Measurements from ENCODE around the gene FUT8.

Gene FUT8

DNA sequence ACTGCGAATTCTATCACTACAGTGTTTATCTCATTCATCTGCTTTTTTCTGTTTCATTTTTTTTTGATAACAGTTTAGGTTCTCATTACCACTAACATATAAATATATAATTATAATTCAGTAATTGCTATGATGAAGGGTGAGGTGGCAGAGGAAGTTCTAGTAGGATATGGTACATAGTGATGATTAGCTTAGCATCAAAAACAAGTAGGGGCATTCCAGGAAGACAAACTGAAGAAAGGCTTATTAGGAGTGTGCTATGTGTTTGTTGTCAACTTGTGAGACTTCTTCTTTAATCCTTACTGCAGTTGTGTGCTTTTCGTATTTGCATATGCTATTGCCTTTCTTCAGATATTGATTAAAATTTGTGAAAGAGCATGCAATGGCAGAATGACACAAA is 20.6 kb downstream of the FUT8 start:
- TF ChIP-seq, protein P1, sequence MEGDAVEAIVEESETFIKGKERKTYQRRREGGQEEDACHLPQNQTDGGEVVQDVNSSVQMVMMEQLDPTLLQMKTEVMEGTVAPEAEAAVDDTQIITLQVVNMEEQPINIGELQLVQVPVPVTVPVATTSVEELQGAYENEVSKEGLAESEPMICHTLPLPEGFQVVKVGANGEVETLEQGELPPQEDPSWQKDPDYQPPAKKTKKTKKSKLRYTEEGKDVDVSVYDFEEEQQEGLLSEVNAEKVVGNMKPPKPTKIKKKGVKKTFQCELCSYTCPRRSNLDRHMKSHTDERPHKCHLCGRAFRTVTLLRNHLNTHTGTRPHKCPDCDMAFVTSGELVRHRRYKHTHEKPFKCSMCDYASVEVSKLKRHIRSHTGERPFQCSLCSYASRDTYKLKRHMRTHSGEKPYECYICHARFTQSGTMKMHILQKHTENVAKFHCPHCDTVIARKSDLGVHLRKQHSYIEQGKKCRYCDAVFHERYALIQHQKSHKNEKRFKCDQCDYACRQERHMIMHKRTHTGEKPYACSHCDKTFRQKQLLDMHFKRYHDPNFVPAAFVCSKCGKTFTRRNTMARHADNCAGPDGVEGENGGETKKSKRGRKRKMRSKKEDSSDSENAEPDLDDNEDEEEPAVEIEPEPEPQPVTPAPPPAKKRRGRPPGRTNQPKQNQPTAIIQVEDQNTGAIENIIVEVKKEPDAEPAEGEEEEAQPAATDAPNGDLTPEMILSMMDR (IDR thresholded peaks at IDR 0.05; ENCODE audit: low read depth, low read length), result no peak
- DNase-seq (ENCODE audit: extremely low read depth, low read depth), result no peak

DNA sequence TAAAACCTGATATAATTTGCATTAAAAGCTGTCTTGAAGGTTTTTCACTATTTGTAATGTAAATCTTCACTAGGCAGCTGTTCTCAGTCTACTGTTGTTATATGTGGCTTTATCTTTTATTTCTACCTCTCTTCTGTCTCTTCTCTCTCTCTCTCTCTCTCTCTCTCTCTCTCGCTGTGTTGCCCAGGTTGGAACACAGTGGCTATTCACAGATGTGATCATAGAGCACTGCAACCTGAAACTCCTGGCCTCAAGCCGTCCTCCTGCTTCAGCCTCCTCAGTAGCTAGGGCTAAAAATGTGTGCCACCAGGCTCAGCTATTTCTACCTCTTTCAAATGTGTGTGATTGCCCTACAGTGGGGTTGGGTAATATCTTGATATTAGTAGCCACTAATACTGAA is 21.1 kb downstream of the FUT8 start:
- DNase-seq (ENCODE audit: extremely low read depth, low read depth), result no peak
- TF ChIP-seq, protein P1 (IDR thresholded peaks at IDR 0.05; ENCODE audit: low read depth, low read length), result no peak

DNA sequence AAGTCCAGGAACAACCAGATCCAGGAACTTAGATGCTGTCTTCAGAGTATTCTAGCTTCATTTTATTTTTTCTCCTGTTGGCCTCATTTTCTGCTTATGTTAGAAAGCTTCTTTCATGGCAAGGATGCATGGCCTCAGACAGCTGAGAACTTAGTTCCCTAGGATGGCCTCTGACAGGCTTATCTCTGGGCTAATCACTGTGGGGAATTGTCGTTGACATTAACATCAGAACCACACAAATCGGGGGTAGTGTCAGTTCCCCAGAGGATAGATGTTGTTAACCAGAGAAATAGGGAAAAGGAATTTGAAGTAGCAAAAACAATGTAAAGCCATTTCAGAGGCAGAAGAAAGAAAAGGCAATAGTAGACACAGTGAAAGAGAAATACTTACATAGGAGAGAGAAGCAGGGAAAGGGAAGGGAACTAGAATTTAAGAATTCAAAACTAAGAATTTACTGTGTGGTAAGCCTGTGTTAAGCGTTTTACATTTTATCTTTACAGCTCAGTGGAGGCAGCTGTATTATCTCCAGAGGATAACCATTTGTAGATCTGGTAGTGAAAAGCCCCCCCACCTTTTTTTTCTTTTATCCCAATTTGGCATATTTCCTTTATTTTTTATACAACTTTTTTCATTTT is 21.8 kb downstream of the FUT8 start:
- DNase-seq (ENCODE audit: extremely low read depth, low read depth), result no peak
- TF ChIP-seq, protein P1 (IDR thresholded peaks at IDR 0.05; ENCODE audit: low read depth, low read length), result no peak

DNA sequence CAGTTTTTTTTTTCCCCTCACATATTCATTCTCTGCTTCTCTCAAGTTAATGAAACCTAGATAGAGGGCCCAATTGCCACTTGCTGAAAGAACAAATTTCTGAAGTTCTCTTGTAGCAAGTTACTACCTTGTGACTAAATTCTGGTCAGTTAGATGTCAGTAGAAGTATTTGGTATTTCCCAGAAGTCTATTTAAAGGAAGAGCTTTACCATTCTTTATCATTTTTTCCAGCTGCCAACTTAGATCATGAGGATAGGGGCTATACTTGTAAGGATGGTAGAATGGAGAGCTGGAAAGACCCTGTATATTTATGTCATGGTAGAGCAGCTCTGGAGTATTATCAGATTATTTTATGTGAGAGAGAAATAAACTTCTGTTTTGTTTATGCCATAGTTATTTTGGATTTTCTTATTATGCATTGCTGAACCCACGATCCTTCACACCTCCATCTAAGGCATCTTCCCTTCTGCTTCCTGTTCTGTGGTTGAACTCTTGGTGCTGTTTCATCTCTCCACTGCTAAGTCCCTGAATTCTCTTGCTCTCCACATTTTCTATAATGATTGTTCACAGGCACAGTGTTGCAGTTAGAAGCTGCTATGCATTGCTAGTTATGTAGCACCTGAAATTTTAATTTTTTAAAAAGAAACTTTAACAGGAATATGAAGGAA is 25.9 kb downstream of the FUT8 start:
- no peak for DNase-seq (ENCODE audit: extremely low read depth, low read depth)
- TF ChIP-seq, protein P1 (IDR thresholded peaks at IDR 0.05; ENCODE audit: low read depth, low read length), result no peak

DNA sequence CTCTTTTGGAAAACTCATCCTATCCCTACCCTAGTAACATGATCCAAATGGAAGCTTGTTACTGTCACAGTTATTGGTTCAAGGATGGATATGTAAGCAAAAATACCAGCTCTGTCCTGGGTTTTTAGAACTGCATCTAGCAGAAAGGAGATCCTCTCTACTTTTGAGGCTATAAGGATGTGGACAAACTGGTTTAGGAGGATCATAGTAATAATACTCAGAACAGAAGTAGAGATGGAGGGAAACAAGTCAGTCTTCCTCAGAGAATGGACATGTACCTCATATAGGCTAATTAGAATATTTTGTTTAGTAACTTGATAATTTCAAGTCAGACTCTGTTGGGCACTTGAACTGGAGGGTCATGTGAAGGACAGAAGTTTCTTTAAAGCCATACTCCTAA is 26.6 kb downstream of the FUT8 start:
- TF ChIP-seq, protein P1 (IDR thresholded peaks at IDR 0.05; ENCODE audit: low read depth, low read length), result no peak

DNA sequence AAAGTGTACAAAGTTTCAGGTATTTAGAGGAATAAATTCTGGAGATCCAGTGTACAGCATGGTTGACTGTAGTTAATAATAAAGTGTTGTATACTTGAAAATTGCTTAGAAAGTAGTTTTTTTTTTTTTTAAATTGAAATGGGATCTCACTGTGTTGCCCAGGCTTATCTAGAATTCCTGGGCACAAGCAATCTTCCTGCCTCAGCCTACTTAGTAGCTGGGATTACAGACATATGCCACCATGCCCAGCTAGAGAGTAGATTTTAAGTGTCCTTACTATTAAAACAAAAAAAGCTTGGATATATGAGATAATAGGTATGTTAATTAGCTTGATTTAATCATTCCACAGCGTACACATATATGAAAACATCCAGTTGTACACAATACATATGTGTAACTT is 27.7 kb downstream of the FUT8 start:
- DNase-seq (ENCODE audit: extremely low read depth, low read depth), result no peak
- TF ChIP-seq, protein P1 (IDR thresholded peaks at IDR 0.05; ENCODE audit: low read depth, low read length), result no peak

More for the DNA sequence above, 26.6 kb downstream of the FUT8 start:
- DNase-seq (ENCODE audit: extremely low read depth, low read depth), result no peak

DNA sequence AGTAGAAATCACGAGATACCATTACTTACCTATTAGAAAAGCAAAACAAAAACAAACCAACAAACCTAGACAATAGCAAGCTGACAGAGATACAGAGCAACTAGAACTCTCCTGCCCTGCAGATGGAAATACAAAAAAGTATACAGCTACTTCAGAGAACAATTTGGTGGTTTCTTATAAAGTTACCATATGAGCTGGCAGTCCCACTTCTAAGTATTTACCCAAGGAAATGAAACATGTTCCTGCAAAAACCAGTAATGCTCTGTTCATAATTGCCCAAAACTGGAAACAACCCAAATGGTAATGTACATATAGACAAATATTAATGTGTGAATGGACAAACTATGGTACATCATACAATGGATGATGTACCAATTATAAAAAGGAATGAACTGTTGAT is 31.7 kb downstream of the FUT8 start:
- TF ChIP-seq, protein P1 (IDR thresholded peaks at IDR 0.05; ENCODE audit: low read depth, low read length), result no peak

More for the DNA sequence above, 31.7 kb downstream of the FUT8 start:
- no peak for DNase-seq (ENCODE audit: extremely low read depth, low read depth)
